NCI-H2029 (cell line): ENCODE results near the gene NPEPL1.

Experiments
- DNase-seq: peaks from one replicate; lab custom pipeline; 2025; lab: John Stamatoyannopoulos, UW

NPEPL1 gene

GRCh38 chr20:58701431-58702160 lies 9.0 kb downstream of the NPEPL1 start:
- DNase-seq = no peak

- DNase-seq = no peak
Measured at GRCh38 chr20:58702161-58702510, 9.5 kb downstream of the NPEPL1 start.

GRCh38 chr20:58702859-58703648 lies 10.5 kb downstream of the NPEPL1 start:
- no peak for DNase-seq

- no peak for DNase-seq
Measured at GRCh38 chr20:58703765-58704371, 11.3 kb downstream of the NPEPL1 start.

- DNase-seq = no peak
Measured at GRCh38 chr20:58705208-58705926, 12.8 kb downstream of the NPEPL1 start.

GRCh38 chr20:58706150-58706892 lies 13.7 kb downstream of the NPEPL1 start:
- DNase-seq = no peak

- no peak for DNase-seq
Measured at GRCh38 chr20:58706975-58707681, 14.5 kb downstream of the NPEPL1 start.

GRCh38 chr20:58707770-58708169 lies 15.2 kb downstream of the NPEPL1 start:
- DNase-seq = no peak

GRCh38 chr20:58708246-58708931 lies 15.8 kb downstream of the NPEPL1 start:
- DNase-seq = no peak

- no peak for DNase-seq
Measured at GRCh38 chr20:58709013-58709702, 16.6 kb downstream of the NPEPL1 start.

- no peak for DNase-seq
Measured at GRCh38 chr20:58709703-58710039, 17.1 kb downstream of the NPEPL1 start.

GRCh38 chr20:58710481-58711265 lies 18.1 kb downstream of the NPEPL1 start:
- DNase-seq = no peak

GRCh38 chr20:58711266-58712051 lies 18.9 kb downstream of the NPEPL1 start:
- DNase-seq = no peak

GRCh38 chr20:58712151-58712791 lies 19.7 kb downstream of the NPEPL1 start:
- no peak for DNase-seq

- DNase-seq = no peak
Measured at GRCh38 chr20:58712806-58713731, 20.5 kb downstream of the NPEPL1 start.

- no peak for DNase-seq
Measured at GRCh38 chr20:58713801-58714339, 21.3 kb downstream of the NPEPL1 start.
